ENCODE data around the gene SEMA3E. TPM values are rescaled to one million over a fixed set of nuclear protein-coding genes. Genes with fewer than 3 reads are reported as not detected.

The SEMA3E gene
- total and polyA plus RNA-seq, 7 donors: 0.04 to 0.46 (median 0.27) TPM

GRCh38 chr7:83486957-83487356 is 162.0 kb downstream of the SEMA3E start:
- Histone ChIP-seq H3K4me1 (no peaks in the 10 kb centered on the region), H3K27ac (no peak overlapping the region), H3K4me3 (no peak overlapping the region), H3K36me3 (ENCODE audit: insufficient read depth in 1 of 2, low read depth in 1 of 2) (no peaks in the 10 kb centered on the region), H3K27me3 (ENCODE audit: insufficient read depth in 3 of 3, low read length in 2 of 3) (no peaks in the 10 kb centered on the region), H3K9me3 (no peaks in the 10 kb centered on the region)
- no peak for ATAC-seq
- 38 to 41% (median 40%) methylated on average over 2 of the region's 2 CpGs for WGBS, 3 donors
- no peak for TF ChIP-seq CTCF (IDR thresholded peaks at IDR 0.05)
- DNase-seq: no peak
- intact Hi-C loops (cut with DNase I): no loop called here

- intact Hi-C loops (cut with DNase I): no loop called here
- ATAC-seq: no peak
- no peak for TF ChIP-seq CTCF (IDR thresholded peaks at IDR 0.05)
- Histone ChIP-seq H3K27ac (no peak overlapping the region), H3K9me3 (no peaks in the 10 kb centered on the region), H3K4me3 (no peak overlapping the region), H3K27me3 (ENCODE audit: insufficient read depth in 3 of 3, low read length in 2 of 3) (no peaks in the 10 kb centered on the region), H3K4me1 (no peaks in the 10 kb centered on the region), H3K36me3 (ENCODE audit: insufficient read depth in 1 of 2, low read depth in 1 of 2) (no peaks in the 10 kb centered on the region)
- WGBS, 3 donors: 59 to 65% (median 60%) methylated on average over 2 of the region's 2 CpGs
- no peak for DNase-seq
These were observed 162.4 kb downstream of the SEMA3E start for GRCh38 chr7:83486536-83486935.

- Histone ChIP-seq H3K36me3 (ENCODE audit: insufficient read depth in 1 of 2, low read depth in 1 of 2) (no peaks in the 10 kb centered on the region), H3K27ac (no peak overlapping the region), H3K27me3 (ENCODE audit: insufficient read depth in 3 of 3, low read length in 2 of 3) (no peaks in the 10 kb centered on the region), H3K9me3 (no peaks in the 10 kb centered on the region), H3K4me1 (no peaks in the 10 kb centered on the region), H3K4me3 (no peak overlapping the region)
- intact Hi-C loops (cut with DNase I): no loop called here
- no peak for DNase-seq
- 81 to 85% (median 81%) methylated on average over 1 of the region's 1 CpG for WGBS, 3 donors
- no peak for ATAC-seq
- TF ChIP-seq CTCF (IDR thresholded peaks at IDR 0.05): no peak
These were observed 164.1 kb downstream of the SEMA3E start for GRCh38 chr7:83484826-83485225.

GRCh38 chr7:83484266-83484665 is 164.7 kb downstream of the SEMA3E start:
- Histone ChIP-seq H3K27me3 (ENCODE audit: insufficient read depth in 3 of 3, low read length in 2 of 3) (no peaks in the 10 kb centered on the region), H3K9me3 (no peaks in the 10 kb centered on the region), H3K27ac (no peak overlapping the region), H3K4me3 (no peak overlapping the region), H3K4me1 (no peaks in the 10 kb centered on the region), H3K36me3 (ENCODE audit: insufficient read depth in 1 of 2, low read depth in 1 of 2) (no peaks in the 10 kb centered on the region)
- no peak for TF ChIP-seq CTCF (IDR thresholded peaks at IDR 0.05)
- ATAC-seq (no peak), DNase-seq (no peak)
- 67 to 77% (median 73%) methylated on average over 1 of the region's 1 CpG for WGBS, 3 donors
- intact Hi-C loops (cut with DNase I): no loop called here

- no peak overlapping the region for H3K27ac ChIP-seq
- H3K9me3 ChIP-seq: no peaks in the 10 kb centered on the region
- WGBS, 3 donors: 52 to 68% (median 57%) methylated on average over 1 of the region's 1 CpG
- H3K4me3 ChIP-seq: no peak overlapping the region
- TF ChIP-seq CTCF (IDR thresholded peaks at IDR 0.05): no peak
- H3K36me3 ChIP-seq (ENCODE audit: insufficient read depth in 1 of 2, low read depth in 1 of 2): no peaks in the 10 kb centered on the region
- H3K27me3 ChIP-seq (ENCODE audit: insufficient read depth in 3 of 3, low read length in 2 of 3): no peaks in the 10 kb centered on the region
- ATAC-seq (no peak), DNase-seq (no peak)
- intact Hi-C loops (cut with DNase I): no loop called here
- H3K4me1 ChIP-seq: no peaks in the 10 kb centered on the region
These were observed 170.3 kb downstream of the SEMA3E start for GRCh38 chr7:83478616-83479015.

All from psoas muscle (tissue), 8 donors.